ENCODE measurements around the gene GPR21. TPM values are rescaled to one million over a fixed set of nuclear protein-coding genes. Genes with fewer than 3 reads are reported as not detected.

Gene GPR21
- total RNA-seq, 1 donor from 2014 or later: 2.9 TPM

GRCh38 chr9:123036893-123037545 is 3.6 kb downstream of the GPR21 start:
- no peak overlapping the region for H3K27ac Mint-ChIP-seq
- peaks cover 5% of the 10 kb centered on the region for H3K36me3 Mint-ChIP-seq (ENCODE audit: insufficient read depth)
- no peak for DNase-seq (ENCODE audit: low spot score, unreplicated experiment)
- peaks cover 5% of the 10 kb centered on the region for H3K4me1 Mint-ChIP-seq (ENCODE audit: low read depth)
- no peaks in the 10 kb centered on the region for H3K27me3 Mint-ChIP-seq
- TF ChIP-seq CTCF (IDR thresholded peaks at IDR 0.05; ENCODE audit: unreplicated experiment): no peak
- no peaks in the 10 kb centered on the region for H3K9me3 Mint-ChIP-seq (ENCODE audit: low read depth)
- no peak overlapping the region for H3K4me3 Mint-ChIP-seq (ENCODE audit: low read depth)

GRCh38 chr9:123039617-123040219 is 6.3 kb downstream of the GPR21 start:
- peaks cover 18% of the 10 kb centered on the region for H3K36me3 Mint-ChIP-seq (ENCODE audit: insufficient read depth)
- no peaks in the 10 kb centered on the region for H3K27me3 Mint-ChIP-seq
- H3K27ac Mint-ChIP-seq: no peak overlapping the region
- no peaks in the 10 kb centered on the region for H3K4me1 Mint-ChIP-seq (ENCODE audit: low read depth)
- TF ChIP-seq CTCF (IDR thresholded peaks at IDR 0.05; ENCODE audit: unreplicated experiment): no peak
- H3K4me3 Mint-ChIP-seq (ENCODE audit: low read depth): no peak overlapping the region
- peaks cover 5% of the 10 kb centered on the region for H3K9me3 Mint-ChIP-seq (ENCODE audit: low read depth)
- DNase-seq (ENCODE audit: low spot score, unreplicated experiment): no peak

GRCh38 chr9:123040801-123041200 is 7.3 kb downstream of the GPR21 start:
- peaks cover 15% of the 10 kb centered on the region for H3K36me3 Mint-ChIP-seq (ENCODE audit: insufficient read depth)
- no peak overlapping the region for H3K4me3 Mint-ChIP-seq (ENCODE audit: low read depth)
- H3K27ac Mint-ChIP-seq: no peak overlapping the region
- H3K4me1 Mint-ChIP-seq (ENCODE audit: low read depth): no peaks in the 10 kb centered on the region
- no peak for TF ChIP-seq CTCF (IDR thresholded peaks at IDR 0.05; ENCODE audit: unreplicated experiment)
- DNase-seq (ENCODE audit: low spot score, unreplicated experiment): no peak
- no peaks in the 10 kb centered on the region for H3K27me3 Mint-ChIP-seq
- H3K9me3 Mint-ChIP-seq (ENCODE audit: low read depth): peaks cover 5% of the 10 kb centered on the region

GRCh38 chr9:123041489-123041888 is 8.0 kb downstream of the GPR21 start:
- Mint-ChIP-seq H3K9me3 (ENCODE audit: low read depth) (peaks cover 5% of the 10 kb centered on the region), H3K27ac (no peak overlapping the region), H3K27me3 (no peaks in the 10 kb centered on the region), H3K36me3 (ENCODE audit: insufficient read depth) (peaks cover 15% of the 10 kb centered on the region), H3K4me1 (ENCODE audit: low read depth) (peaks cover 1% of the 10 kb centered on the region), H3K4me3 (ENCODE audit: low read depth) (no peak overlapping the region)
- no peak for DNase-seq (ENCODE audit: low spot score, unreplicated experiment)
- TF ChIP-seq CTCF (IDR thresholded peaks at IDR 0.05; ENCODE audit: unreplicated experiment): no peak

- peaks cover 3% of the 10 kb centered on the region for H3K4me1 Mint-ChIP-seq (ENCODE audit: low read depth)
- H3K9me3 Mint-ChIP-seq (ENCODE audit: low read depth): peaks cover 5% of the 10 kb centered on the region
- no peak for DNase-seq (ENCODE audit: low spot score, unreplicated experiment)
- H3K36me3 Mint-ChIP-seq (ENCODE audit: insufficient read depth): peaks cover 14% of the 10 kb centered on the region
- H3K27ac Mint-ChIP-seq: no peak overlapping the region
- no peak overlapping the region for H3K4me3 Mint-ChIP-seq (ENCODE audit: low read depth)
- no peak for TF ChIP-seq CTCF (IDR thresholded peaks at IDR 0.05; ENCODE audit: unreplicated experiment)
- no peaks in the 10 kb centered on the region for H3K27me3 Mint-ChIP-seq
These were observed 9.8 kb downstream of the GPR21 start for GRCh38 chr9:123043081-123043939.

Data from progenitor cell of endocrine pancreas (in vitro differentiated cells).